Endodermal cell (in vitro differentiated cells): ENCODE data around the gene NCS1. TPM values are rescaled to one million over a fixed set of nuclear protein-coding genes. Genes with fewer than 3 reads are reported as not detected.

Source experiments
- DNase-seq: peaks from one replicate; pipeline ENCODE4 v3.0.0-alpha.2; 2017
- H3K27ac ChIP-seq: 2 replicates; pipeline ENCODE4 v1.5.1; 2013; ENCODE audit warnings: mild to moderate bottlenecking, low read depth, low read length, moderate library complexity
- H3K27me3 ChIP-seq: 2 replicates; pipeline ENCODE4 v1.6.1; 2013; ENCODE audit warnings: mild to moderate bottlenecking, low read length, moderate library complexity; ENCODE audit not compliant: insufficient read depth, control insufficient read depth, poor library complexity, severe bottlenecking
- H3K36me3 ChIP-seq: 2 replicates; pipeline ENCODE4 v1.7.0; 2013; ENCODE audit warnings: mild to moderate bottlenecking, low read length, moderate library complexity; ENCODE audit not compliant: control insufficient read depth, insufficient read depth
- H3K4me1 ChIP-seq: one replicate; pipeline ENCODE4 v1.7.0; 2013; ENCODE audit warnings: low read length; ENCODE audit not compliant: control insufficient read depth, insufficient read depth
- H3K4me3 ChIP-seq: 2 replicates; pipeline ENCODE4 v1.5.1; 2013; ENCODE audit warnings: mild to moderate bottlenecking, low read length, moderate library complexity
- H3K9ac ChIP-seq: 2 replicates; pipeline ENCODE4 v1.6.1; 2013; ENCODE audit warnings: mild to moderate bottlenecking, low read length, moderate library complexity; ENCODE audit not compliant: poor library complexity, severe bottlenecking; ENCODE audit errors: extremely low read depth
- H3K9me3 ChIP-seq: 2 replicates; pipeline ENCODE4 v1.6.1; 2013; ENCODE audit warnings: mild to moderate bottlenecking, low read length, moderate library complexity; ENCODE audit not compliant: control insufficient read depth
- H3K27ac Mint-ChIP-seq: 2 replicates; pipeline ENCODE4 v1.8.0; 2020; ENCODE audit warnings: mixed read lengths
- H3K27me3 Mint-ChIP-seq: 2 replicates; pipeline ENCODE4 v1.8.0; 2021; ENCODE audit warnings: mild to moderate bottlenecking, mixed read lengths; ENCODE audit not compliant: insufficient read depth
- H3K36me3 Mint-ChIP-seq: 2 replicates; pipeline ENCODE4 v1.8.0; 2020; ENCODE audit warnings: low read depth, mixed read lengths
- H3K4me1 Mint-ChIP-seq: 2 replicates; pipeline ENCODE4 v1.8.0; 2020; ENCODE audit warnings: mixed read lengths
- H3K4me3 Mint-ChIP-seq: 2 replicates; pipeline ENCODE4 v1.8.0; 2020; ENCODE audit warnings: mild to moderate bottlenecking, moderate library complexity, mixed read lengths
- H3K9me3 Mint-ChIP-seq: 2 replicates; pipeline ENCODE4 v1.8.0; 2020; ENCODE audit warnings: mild to moderate bottlenecking, mixed read lengths
- CTCF ChIP-seq: fragments of 200-600 bp; sonication (generic); conservative IDR thresholded peaks from 2 replicates; pipeline ENCODE4 v1.5.0; 2021; ENCODE audit warnings: antibody characterized with exemption, mild to moderate bottlenecking
- WGBS, 2 experiments: methylation state at CpG; one replicate each; pipeline versions ENCODE4 v1.1.5 to v1.1.7; 2013; ENCODE audit warnings: missing lambda C conversion rate in 2 of 2, mixed read lengths in 1 of 2; ENCODE audit not compliant: insufficient coverage in 1 of 2, insufficient read length in 1 of 2; 5-methylcytosine and 5-hydroxymethylcytosine counted together
- total RNA-seq, 2 donors: library from RNA; stranded (reverse); fragmentation: NEBNext Ultra II Directional in 1 of 2; extraction: Animal tissue kit (Norgen Biotek cat#: 25700) in 1 of 2; gene quantifications; 2 replicates in 1 of 2; 3 replicates in 1 of 2; pipeline ENCODE4 v1.2.1, GENCODE V29; 2021

NCS1 gene
- total RNA-seq, 2 donors from 2014 or later = 40.6 to 47.7 TPM

DNA sequence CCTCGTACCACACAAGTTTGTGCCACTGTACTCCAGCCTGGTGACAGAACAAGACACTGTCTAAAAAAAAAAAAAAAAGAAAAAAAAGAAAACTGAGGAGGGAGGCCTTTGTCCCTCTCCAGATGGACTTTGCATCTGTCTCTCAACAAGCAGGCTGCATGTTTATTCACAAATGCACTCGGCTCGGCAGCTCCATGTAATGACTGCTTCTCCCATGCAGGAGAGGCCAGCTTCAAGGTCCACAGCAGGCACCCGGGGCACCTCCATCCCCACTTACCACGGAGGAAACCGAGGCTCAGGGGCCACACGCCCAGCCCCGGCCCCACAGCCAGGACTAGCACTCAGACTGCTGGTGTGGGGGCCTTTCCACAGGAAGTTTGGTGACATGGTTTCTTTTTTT lies 13.1 kb upstream of the NCS1 start:
- H3K36me3 ChIP-seq = no peaks in the 10 kb centered on the region
- 92% methylated on average over 4 to 8 of the region's 8 CpGs for WGBS, 2 experiments
- TF ChIP-seq CTCF = no peak
- no peak overlapping the region for H3K9ac ChIP-seq
- H3K4me3 ChIP-seq = no peak overlapping the region
- no peak overlapping the region for H3K27ac ChIP-seq
- no peak for DNase-seq
- no peaks in the 10 kb centered on the region for H3K4me1 ChIP-seq
- no peaks in the 10 kb centered on the region for H3K36me3 Mint-ChIP-seq
- no peaks in the 10 kb centered on the region for H3K27me3 ChIP-seq
- no peaks in the 10 kb centered on the region for H3K9me3 Mint-ChIP-seq
- no peak overlapping the region for H3K27ac Mint-ChIP-seq
- no peaks in the 10 kb centered on the region for H3K27me3 Mint-ChIP-seq
- H3K4me1 Mint-ChIP-seq = peaks cover 2% of the 10 kb centered on the region
- H3K4me3 Mint-ChIP-seq = no peak overlapping the region
- no peaks in the 10 kb centered on the region for H3K9me3 ChIP-seq

GRCh38 chr9:130159915-130160670 lies 12.1 kb upstream of the NCS1 start:
- no peaks in the 10 kb centered on the region for H3K27me3 ChIP-seq
- Mint-ChIP-seq H3K36me3 (no peaks in the 10 kb centered on the region), H3K4me1 (no peaks in the 10 kb centered on the region), H3K9me3 (no peaks in the 10 kb centered on the region), H3K27ac (no peak overlapping the region), H3K27me3 (no peaks in the 10 kb centered on the region), H3K4me3 (no peak overlapping the region)
- WGBS, 2 experiments = 87 to 92% methylated on average over 9 to 10 of the region's 10 CpGs
- no peaks in the 10 kb centered on the region for H3K36me3 ChIP-seq
- no peak for TF ChIP-seq CTCF
- no peak overlapping the region for H3K4me3 ChIP-seq
- no peaks in the 10 kb centered on the region for H3K9me3 ChIP-seq
- H3K9ac ChIP-seq = no peak overlapping the region
- H3K4me1 ChIP-seq = no peaks in the 10 kb centered on the region
- DNase-seq = no peak
- no peak overlapping the region for H3K27ac ChIP-seq

DNA sequence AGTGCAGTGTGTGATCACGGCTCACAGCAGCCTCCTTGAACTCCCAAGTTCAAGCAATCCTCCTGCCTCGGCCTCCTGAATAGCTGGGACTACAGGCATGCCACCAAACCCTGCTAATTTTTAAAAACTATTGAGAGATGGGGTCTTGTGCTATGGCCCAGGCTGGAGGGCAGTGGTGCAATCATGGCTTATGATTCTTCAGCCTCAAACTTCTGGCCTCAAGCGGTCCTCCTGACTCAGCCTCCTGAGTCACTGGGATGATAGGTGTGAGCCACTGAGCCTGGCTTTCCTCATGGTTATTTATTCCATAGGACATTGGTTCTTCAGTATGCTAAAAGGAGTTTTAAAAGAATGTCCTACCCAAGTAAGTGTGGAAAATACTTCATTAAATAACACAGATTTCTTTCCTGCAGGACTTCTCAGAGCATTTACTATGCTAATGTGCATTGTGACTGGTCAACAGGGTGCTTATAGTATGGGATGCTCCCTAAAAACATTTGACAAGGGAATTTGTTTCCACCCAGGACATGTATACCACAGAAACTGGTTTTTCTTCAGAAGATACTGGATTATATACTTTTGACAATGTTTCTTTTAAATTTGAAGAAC lies 11.2 kb upstream of the NCS1 start:
- Mint-ChIP-seq H3K4me3 (no peak overlapping the region), H3K27ac (no peak overlapping the region), H3K27me3 (no peaks in the 10 kb centered on the region), H3K4me1 (no peaks in the 10 kb centered on the region), H3K9me3 (no peaks in the 10 kb centered on the region), H3K36me3 (no peaks in the 10 kb centered on the region)
- Histone ChIP-seq H3K4me3 (no peak overlapping the region), H3K4me1 (no peaks in the 10 kb centered on the region), H3K27ac (no peak overlapping the region), H3K9me3 (no peaks in the 10 kb centered on the region), H3K9ac (no peak overlapping the region), H3K36me3 (no peaks in the 10 kb centered on the region), H3K27me3 (no peaks in the 10 kb centered on the region)
- WGBS, 2 experiments = 90% methylated on average over 2 to 3 of the region's 3 CpGs
- TF ChIP-seq CTCF = no peak
- DNase-seq = no peak
